Neural cell (in vitro differentiated cells): ENCODE results near the gene VPS72. TPM values are rescaled to one million over a fixed set of nuclear protein-coding genes. Genes with fewer than 3 reads are reported as not detected.

Experiments
- H2AFZ ChIP-seq: fragments of 200-600, 300-800 bp; sonication (generic), shearing (Covaris generic); 2 replicates; pipeline ENCODE4 v1.6.0; 2014; ENCODE audit warnings: low read depth, mild to moderate bottlenecking, antibody characterized with exemption, low read length, moderate library complexity
- H3F3A ChIP-seq: fragments of 200-600 bp; shearing (Covaris generic); 2 replicates; pipeline ENCODE4 v1.6.1; 2016; ENCODE audit warnings: mild to moderate bottlenecking, moderate library complexity, mixed read lengths, antibody characterized with exemption, low read length; ENCODE audit not compliant: insufficient read depth, poor library complexity, severe bottlenecking
- H3K27ac ChIP-seq: fragments of 200-600, 300-800 bp; sonication (generic), shearing (Covaris generic); 2 replicates; pipeline ENCODE4 v1.5.1; 2014; ENCODE audit warnings: mild to moderate bottlenecking, low read length, moderate library complexity
- H3K27me3 ChIP-seq: fragments of 300-800, 200-600 bp; sonication (generic), shearing (Covaris generic); 2 replicates; pipeline ENCODE4 v1.6.0; 2014; ENCODE audit warnings: mild to moderate bottlenecking, low read depth, low read length, moderate library complexity; ENCODE audit not compliant: insufficient read depth
- H3K36me3 ChIP-seq: fragments of 300-800, 200-600 bp; sonication (generic), shearing (Covaris generic); 2 replicates; pipeline ENCODE4 v1.5.1; 2014; ENCODE audit warnings: mild to moderate bottlenecking, antibody characterized with exemption, low read length, moderate library complexity; ENCODE audit not compliant: insufficient read depth
- H3K4me2 ChIP-seq: fragments of 300-800, 200-600 bp; sonication (generic), shearing (Covaris generic); 2 replicates; pipeline ENCODE4 v1.6.0; 2014; ENCODE audit warnings: mild to moderate bottlenecking, low read length
- H3K4me3 ChIP-seq: fragments of 300-800, 200-600 bp; sonication (generic), shearing (Covaris generic); 2 replicates; pipeline ENCODE4 v1.5.1; 2014; ENCODE audit warnings: mild to moderate bottlenecking, low read length, moderate library complexity
- H3K79me2 ChIP-seq: fragments of 200-600 bp; shearing (Covaris generic); replicated peaks from 2 replicates; pipeline ENCODE4 v1.6.0; 2014; ENCODE audit warnings: mild to moderate bottlenecking, low read length, moderate library complexity; ENCODE audit not compliant: insufficient read depth
- H3K9ac ChIP-seq: fragments of 300-800, 200-600 bp; sonication (generic), shearing (Covaris generic); 2 replicates; pipeline ENCODE4 v1.6.1; 2016; ENCODE audit warnings: mild to moderate bottlenecking, low read length, mixed read lengths
- H3K9me2 ChIP-seq: fragments of 200-600 bp; shearing (Covaris generic); 2 replicates; pipeline ENCODE4 v1.6.1; 2016; ENCODE audit warnings: mild to moderate bottlenecking, low read length, mixed read lengths; ENCODE audit not compliant: insufficient read depth
- H3K9me3 ChIP-seq: fragments of 200-600, 300-800 bp; sonication (generic), shearing (Covaris generic); 2 replicates; pipeline ENCODE4 v1.6.1; 2016; ENCODE audit warnings: mild to moderate bottlenecking, mixed run types, low read length, moderate library complexity, mixed read lengths
- H4K20me1 ChIP-seq: fragments of 200-600 bp; shearing (Covaris generic); 2 replicates; pipeline ENCODE4 v1.6.1; 2016; ENCODE audit warnings: mild to moderate bottlenecking, mixed run types; ENCODE audit not compliant: insufficient read depth
- EP300 ChIP-seq: fragments of 450-650 bp; conservative IDR thresholded peaks from 2 replicates; pipeline ENCODE4 v1.6.1; 2014; ENCODE audit warnings: antibody characterized with exemption, mild to moderate bottlenecking, moderate library complexity; ENCODE audit not compliant: poor library complexity, severe bottlenecking
- EZH2 ChIP-seq: fragments of 200-600, 300-800 bp; shearing (Covaris generic), sonication (generic); IDR thresholded peaks from 2 replicates; pipeline ENCODE4 v1.6.1; 2014; ENCODE audit warnings: antibody characterized with exemption, low read length, borderline replicate concordance, mild to moderate bottlenecking; ENCODE audit not compliant: insufficient read depth, poor library complexity, severe bottlenecking
- MXI1 ChIP-seq: fragments of 450-650 bp; conservative IDR thresholded peaks from 2 replicates; pipeline ENCODE4 v1.6.1; 2014; ENCODE audit warnings: antibody characterized with exemption, mild to moderate bottlenecking; ENCODE audit not compliant: poor library complexity, severe bottlenecking
- POLR2AphosphoS5 ChIP-seq: IDR thresholded peaks from 2 replicates; pipeline ENCODE4 v1.6.1; 2012
- RAD21 ChIP-seq: fragments of 450-650 bp; conservative IDR thresholded peaks from 2 replicates; pipeline ENCODE4 v1.6.1; 2014; ENCODE audit warnings: antibody characterized with exemption, mild to moderate bottlenecking, moderate library complexity
- SMC3 ChIP-seq: fragments of 450-650 bp; conservative IDR thresholded peaks from 2 replicates; pipeline ENCODE4 v1.6.1; 2014; ENCODE audit warnings: antibody characterized with exemption, mild to moderate bottlenecking, moderate library complexity; ENCODE audit not compliant: poor library complexity
- TAF1 ChIP-seq: IDR thresholded peaks from 2 replicates; pipeline ENCODE4 v1.6.1; 2012; ENCODE audit warnings: low read depth
- polyA plus RNA-seq: library from polyadenylated mRNA; depleted of rRNA; stranded (reverse); fragments of >200 nt; gene quantifications from 2 replicates; pipeline ENCODE4 v1.2.3, GENCODE V29; 2014
- TF ChIP-seq, protein P1 (sequence below): fragments of 450-650 bp; IDR thresholded peaks from 2 replicates; pipeline ENCODE4 v1.5.1; 2014; ENCODE audit warnings: antibody characterized with exemption, mild to moderate bottlenecking, moderate library complexity; ENCODE audit not compliant: poor library complexity, severe bottlenecking
- TF ChIP-seq, protein P2 (sequence below): IDR thresholded peaks from 2 replicates; pipeline ENCODE4 v1.6.1; 2012; ENCODE audit warnings: borderline replicate concordance

The VPS72 gene
- polyA plus RNA-seq, 1 donor from 2014 or later: 232 TPM

DNA sequence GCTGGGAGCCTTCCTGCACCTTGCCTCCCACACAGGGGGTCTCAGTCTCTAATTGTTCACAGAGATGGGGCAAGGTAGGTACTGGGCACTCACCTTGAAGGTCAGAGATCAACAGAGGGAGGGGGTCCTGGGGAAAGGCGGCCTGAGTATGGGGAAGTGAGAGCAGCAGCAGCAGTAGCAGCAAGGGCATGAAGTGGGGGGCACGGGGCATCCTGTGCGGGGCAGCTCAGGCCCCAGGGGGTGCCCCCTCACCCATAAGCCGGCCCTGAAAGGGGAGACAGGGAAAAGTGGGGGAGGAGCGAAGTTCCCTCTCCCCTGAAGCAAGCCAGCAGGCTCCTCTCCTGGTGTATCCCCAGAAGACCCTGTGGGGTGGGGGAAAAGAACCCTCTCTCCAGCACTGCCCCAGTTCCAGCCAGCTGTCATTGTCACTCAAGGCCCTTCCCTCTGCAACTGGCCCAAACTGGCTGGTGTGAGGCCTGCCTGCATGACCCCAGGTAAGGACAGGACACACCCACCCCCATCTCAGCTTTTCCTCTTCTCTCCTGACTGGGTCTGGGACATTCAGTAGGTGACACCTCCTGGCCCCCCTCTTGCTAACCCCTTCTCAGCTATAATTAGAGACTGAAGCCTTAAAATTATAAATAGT lies 47.5 kb downstream of the VPS72 start (continued):
- no peak for TF ChIP-seq EZH2

DNA sequence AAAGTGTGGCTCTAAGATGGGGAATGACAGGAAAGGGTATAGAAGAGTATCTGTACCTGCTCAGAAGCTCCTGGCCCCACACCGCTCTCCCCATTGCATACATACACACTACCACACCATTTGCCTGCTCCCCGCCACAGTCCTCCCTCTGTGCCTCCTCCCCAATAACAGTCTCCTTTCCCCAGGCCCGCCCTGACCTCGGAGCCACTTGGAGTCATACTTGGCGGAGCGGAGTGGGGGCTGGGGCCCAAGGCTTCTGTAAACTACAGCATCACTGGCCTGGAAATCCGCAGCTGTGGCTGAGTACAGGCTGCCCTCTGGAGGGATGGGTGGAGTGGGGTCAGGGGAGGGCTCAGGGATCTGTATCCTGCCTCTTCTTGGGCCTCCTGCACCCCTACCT lies 52.2 kb downstream of the VPS72 start:
- H3K79me2 ChIP-seq: peaks cover 4% of the 10 kb centered on the region
- H3K4me3 ChIP-seq: no peak overlapping the region
- TF ChIP-seq, protein P1, sequence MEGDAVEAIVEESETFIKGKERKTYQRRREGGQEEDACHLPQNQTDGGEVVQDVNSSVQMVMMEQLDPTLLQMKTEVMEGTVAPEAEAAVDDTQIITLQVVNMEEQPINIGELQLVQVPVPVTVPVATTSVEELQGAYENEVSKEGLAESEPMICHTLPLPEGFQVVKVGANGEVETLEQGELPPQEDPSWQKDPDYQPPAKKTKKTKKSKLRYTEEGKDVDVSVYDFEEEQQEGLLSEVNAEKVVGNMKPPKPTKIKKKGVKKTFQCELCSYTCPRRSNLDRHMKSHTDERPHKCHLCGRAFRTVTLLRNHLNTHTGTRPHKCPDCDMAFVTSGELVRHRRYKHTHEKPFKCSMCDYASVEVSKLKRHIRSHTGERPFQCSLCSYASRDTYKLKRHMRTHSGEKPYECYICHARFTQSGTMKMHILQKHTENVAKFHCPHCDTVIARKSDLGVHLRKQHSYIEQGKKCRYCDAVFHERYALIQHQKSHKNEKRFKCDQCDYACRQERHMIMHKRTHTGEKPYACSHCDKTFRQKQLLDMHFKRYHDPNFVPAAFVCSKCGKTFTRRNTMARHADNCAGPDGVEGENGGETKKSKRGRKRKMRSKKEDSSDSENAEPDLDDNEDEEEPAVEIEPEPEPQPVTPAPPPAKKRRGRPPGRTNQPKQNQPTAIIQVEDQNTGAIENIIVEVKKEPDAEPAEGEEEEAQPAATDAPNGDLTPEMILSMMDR: no peak
- TF ChIP-seq EP300 (no peak), RAD21 (no peak), EZH2 (no peak), SMC3 (no peak), TAF1 (no peak), MXI1 (no peak)
- TF ChIP-seq, protein P2, sequence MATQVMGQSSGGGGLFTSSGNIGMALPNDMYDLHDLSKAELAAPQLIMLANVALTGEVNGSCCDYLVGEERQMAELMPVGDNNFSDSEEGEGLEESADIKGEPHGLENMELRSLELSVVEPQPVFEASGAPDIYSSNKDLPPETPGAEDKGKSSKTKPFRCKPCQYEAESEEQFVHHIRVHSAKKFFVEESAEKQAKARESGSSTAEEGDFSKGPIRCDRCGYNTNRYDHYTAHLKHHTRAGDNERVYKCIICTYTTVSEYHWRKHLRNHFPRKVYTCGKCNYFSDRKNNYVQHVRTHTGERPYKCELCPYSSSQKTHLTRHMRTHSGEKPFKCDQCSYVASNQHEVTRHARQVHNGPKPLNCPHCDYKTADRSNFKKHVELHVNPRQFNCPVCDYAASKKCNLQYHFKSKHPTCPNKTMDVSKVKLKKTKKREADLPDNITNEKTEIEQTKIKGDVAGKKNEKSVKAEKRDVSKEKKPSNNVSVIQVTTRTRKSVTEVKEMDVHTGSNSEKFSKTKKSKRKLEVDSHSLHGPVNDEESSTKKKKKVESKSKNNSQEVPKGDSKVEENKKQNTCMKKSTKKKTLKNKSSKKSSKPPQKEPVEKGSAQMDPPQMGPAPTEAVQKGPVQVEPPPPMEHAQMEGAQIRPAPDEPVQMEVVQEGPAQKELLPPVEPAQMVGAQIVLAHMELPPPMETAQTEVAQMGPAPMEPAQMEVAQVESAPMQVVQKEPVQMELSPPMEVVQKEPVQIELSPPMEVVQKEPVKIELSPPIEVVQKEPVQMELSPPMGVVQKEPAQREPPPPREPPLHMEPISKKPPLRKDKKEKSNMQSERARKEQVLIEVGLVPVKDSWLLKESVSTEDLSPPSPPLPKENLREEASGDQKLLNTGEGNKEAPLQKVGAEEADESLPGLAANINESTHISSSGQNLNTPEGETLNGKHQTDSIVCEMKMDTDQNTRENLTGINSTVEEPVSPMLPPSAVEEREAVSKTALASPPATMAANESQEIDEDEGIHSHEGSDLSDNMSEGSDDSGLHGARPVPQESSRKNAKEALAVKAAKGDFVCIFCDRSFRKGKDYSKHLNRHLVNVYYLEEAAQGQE: no peak
- no peaks in the 10 kb centered on the region for H3K9me2 ChIP-seq
- H3K4me2 ChIP-seq: no peak overlapping the region
- no peaks in the 10 kb centered on the region for H3F3A ChIP-seq
- peaks cover 6% of the 10 kb centered on the region for H3K36me3 ChIP-seq
- H3K27ac ChIP-seq: no peak overlapping the region
- no peaks in the 10 kb centered on the region for H4K20me1 ChIP-seq
- H2AFZ ChIP-seq: no peak overlapping the region
- H3K9ac ChIP-seq: no peak overlapping the region
- H3K27me3 ChIP-seq: no peaks in the 10 kb centered on the region
- H3K9me3 ChIP-seq: no peaks in the 10 kb centered on the region

DNA sequence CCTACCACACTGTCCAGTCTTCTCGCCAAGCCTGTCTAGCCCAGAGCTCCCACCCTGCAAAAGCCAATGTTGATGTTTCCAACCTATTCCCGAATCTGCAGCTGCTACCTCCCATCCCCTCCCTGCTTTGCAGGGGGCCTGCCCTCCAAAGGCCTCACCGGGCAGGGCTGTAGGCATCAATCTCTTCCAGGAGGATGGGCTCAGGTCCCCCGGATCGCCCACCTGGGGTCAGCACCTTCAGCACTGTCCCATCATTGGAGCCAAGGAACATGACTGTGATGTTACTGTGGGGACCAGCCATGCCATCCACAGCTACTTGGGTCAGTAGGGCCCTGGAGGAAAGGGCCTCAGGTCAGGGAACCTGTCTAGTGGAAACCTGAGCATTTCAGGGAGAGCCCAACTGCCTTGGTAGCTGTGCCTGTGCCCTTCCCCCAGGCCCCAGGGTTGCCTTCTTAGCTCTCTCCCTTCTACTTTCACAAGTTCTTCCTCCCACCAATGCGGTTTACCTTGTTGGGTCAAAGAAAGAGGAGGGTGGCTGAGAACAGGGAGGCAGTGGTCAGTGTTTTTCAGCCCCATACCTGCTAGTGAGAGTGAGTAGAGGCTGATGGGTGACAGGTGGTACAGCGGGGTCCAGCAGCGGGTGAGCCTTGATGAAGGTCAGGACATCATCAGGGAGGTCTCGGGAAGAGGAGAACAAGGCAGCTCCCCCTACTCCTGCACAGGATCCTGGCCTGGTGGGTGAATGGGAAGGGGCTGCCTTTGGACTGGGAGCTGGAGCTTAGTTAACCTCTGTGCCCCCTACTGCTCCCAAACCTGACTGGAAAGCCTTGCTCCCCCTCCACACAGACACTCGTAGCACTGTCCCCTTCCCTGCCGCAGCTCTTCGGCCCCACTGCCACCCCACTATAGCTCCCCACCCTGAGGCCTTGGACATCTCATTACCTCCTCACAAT lies 54.3 kb downstream of the VPS72 start:
- no peak overlapping the region for H3K4me2 ChIP-seq
- H3K27ac ChIP-seq: no peak overlapping the region
- TF ChIP-seq EZH2 (no peak), SMC3 (no peak), EP300 (no peak), TAF1 (no peak), POLR2AphosphoS5 (no peak), RAD21 (no peak), MXI1 (no peak)
- TF ChIP-seq, protein P1: no peak
- TF ChIP-seq, protein P2: no peak
- no peaks in the 10 kb centered on the region for H3K79me2 ChIP-seq
- no peaks in the 10 kb centered on the region for H3F3A ChIP-seq
- H3K4me3 ChIP-seq: no peak overlapping the region
- H2AFZ ChIP-seq: no peak overlapping the region
- no peaks in the 10 kb centered on the region for H3K9me3 ChIP-seq
- peaks cover 6% of the 10 kb centered on the region for H3K36me3 ChIP-seq
- H4K20me1 ChIP-seq: no peaks in the 10 kb centered on the region
- no peaks in the 10 kb centered on the region for H3K9me2 ChIP-seq
- no peak overlapping the region for H3K9ac ChIP-seq
- no peaks in the 10 kb centered on the region for H3K27me3 ChIP-seq
